ENCODE data around the gene INCENP.

INCENP gene

DNA sequence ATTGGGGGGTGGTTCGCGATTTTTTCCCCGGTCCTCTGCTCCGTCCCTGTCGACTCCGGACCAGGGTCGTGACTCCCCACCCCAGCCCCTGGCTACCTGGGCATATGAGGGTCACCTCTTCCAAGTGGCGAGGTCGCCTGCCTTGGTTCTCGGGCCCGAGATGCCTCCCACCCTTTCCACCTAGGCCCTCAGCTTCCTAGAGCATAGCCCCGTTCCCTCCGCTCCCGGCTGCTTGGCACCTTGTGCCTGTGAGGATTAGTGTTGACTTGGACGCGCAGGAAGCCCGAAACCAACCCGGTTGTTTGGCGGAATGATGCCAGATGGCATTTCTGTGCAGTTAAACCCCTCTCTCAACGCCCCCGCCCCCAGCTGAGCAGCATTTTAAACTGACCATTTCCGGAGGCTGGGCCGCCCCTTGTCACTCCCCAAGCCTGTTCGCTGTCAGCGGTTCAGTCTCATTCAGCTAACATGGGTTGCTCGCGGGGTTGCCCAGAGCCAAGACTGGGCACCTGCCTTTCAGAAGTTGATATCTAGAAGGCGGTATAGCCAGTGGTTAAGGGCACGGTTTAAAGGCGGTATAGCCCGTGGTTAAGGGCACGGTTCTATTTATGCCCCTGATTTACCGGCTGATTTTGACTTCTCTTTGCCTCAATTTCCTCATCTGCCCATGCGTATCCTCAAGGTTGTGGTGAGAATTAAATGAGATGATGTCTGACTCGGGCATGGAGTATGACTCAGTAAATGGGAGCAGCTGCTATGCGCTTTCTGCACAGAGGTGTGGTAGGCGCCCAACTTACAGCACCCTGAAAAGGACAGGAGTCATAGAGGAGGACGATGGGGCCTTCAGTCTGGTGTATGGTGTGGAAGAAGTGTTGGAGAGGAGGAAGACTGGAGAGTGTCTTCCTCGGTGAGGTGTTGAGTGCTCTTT is 639 bp downstream of the INCENP start:
- no peak for DNase-seq

DNA sequence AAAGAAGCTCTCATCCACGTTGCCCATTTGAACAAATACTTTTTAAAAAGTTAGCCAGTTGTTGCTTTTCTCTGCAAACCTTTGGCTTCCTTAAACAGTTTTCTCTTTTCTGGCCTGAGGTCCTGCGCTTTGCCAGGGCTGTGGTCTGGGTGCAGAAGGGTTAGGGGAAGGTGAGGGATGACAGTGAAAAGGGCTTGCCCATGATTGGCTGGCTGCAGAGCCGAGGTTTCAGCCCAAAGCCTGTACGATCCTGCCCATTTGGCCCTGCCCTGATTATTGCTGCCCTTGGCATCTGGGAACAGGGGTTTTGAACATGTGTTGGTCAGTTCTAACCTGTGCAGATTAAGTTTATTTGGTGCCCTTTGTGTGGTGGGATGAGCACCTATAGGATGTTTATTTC is 1.5 kb downstream of the INCENP start:
- no peak for DNase-seq

DNA sequence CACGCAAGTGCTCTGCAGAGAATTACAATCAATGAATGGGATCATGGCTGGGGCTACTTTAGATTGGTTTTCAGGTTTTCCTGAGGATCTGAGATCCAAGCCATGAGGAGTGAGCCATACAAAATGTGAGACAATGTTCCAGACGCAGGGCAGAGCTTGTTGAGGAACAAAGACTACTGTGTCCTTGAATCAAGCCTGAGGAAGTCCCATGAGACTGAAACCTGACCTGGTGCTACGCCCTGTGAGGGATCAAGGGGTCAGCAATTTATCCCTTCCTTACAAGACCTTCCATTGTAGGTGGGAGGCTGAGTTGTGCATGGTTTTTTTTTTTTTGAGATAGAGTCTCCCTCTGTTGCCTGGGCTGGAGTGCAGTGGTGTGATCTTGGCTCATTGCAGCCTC is 2.1 kb downstream of the INCENP start:
- no peak for DNase-seq

DNA sequence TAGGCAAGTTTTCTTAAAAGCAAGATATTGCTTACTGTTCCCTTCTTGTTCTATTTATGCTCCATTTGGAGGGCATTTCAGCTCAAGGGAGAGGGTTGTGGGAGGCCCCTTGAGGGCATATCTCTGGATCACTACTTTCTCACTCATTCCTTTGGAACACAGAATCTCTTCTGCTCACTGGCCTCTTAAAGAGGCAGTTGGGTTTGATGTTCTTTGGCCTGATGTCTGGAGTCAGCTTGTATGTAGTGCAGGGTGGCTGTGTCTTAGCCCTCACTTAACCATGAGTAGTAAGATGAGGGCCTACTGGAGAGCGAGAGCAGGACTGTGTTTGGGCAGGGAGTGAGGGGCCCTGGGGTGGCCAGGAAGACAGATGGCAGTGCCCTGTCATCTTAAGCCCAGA is 3.6 kb downstream of the INCENP start:
- no peak for DNase-seq

DNA sequence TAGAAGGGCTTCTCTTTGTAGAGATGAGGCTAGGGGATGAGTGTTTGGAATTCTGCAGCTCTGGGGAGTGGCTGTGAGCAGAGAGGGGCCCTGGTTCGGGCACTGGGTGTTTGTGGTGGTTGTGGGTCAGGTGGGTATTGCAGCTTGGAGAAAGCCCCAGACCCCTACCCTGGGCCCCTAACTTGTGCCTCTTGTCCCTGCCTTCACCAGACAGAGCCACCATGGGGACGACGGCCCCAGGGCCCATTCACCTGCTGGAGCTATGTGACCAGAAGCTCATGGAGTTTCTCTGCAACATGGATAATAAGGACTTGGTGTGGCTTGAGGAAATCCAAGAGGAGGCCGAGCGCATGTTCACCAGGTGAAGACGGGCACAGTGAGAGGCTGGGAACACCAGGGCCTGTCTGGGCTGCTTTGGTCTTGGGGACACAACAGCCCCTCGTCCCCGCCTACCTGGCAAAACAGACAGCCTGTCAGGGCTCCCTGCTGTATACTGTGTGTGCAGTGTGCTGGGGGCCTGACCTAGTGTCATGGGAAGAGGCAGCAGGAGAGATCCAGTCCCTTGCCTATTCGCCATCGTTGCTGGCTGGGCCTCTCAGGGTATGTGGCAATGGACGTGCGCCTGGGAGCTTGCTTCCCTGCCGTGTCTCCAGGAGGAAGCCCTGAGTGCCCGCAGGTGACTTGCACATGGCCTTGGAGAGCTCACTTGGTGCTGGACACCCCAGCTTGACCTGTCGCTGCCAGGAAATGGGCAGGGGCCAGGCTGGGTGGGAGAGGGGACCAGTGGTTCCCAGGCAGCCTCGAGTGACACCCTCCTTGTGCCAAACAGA is 4.3 kb downstream of the INCENP start:
- DNase-seq, result no peak

DNA sequence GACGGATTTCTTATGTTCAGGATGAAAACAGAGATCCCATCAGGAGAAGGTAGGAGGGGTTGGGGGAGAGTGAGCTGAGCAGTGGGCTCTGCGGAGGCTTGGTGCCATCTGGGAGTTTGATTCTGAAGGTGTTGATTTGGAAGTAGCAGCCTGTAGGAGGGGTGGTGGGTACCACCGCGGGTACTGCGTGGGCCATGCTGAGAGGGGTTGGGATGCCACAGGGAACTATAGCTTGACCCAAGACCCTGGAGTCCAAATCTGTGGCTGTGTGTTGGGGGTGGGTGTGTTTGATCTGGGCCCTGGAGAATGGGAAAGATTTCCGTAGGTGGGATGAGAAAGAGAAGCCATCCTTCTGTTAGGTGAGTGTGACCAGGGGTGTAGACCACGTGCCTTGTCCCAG is 5.0 kb downstream of the INCENP start:
- no peak for DNase-seq

DNA sequence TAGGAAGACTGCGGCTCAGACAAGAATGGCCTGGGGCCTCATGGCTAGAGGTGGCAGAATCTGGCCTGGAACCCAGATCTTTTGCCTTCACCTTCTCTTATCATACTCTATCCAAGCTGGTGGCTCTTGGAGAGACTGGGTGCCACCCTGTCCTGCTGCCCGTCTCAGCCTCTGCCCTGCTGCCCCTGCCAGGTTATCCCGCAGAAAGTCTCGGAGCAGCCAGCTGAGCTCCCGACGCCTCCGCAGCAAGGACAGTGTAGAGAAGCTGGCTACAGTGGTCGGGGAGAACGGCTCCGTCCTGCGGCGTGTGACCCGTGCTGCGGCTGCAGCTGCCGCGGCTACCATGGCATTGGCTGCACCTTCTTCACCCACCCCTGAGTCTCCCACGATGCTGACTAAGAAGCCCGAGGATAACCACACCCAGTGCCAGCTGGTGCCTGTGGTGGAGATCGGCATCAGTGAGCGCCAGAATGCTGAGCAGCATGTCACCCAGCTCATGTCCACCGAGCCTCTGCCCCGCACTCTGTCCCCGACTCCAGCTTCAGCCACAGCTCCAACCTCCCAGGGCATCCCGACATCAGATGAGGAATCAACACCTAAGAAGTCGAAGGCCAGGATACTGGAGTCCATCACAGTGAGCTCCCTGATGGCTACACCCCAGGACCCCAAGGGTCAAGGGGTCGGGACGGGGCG is 5.9 kb downstream of the INCENP start:
- no peak for DNase-seq

DNA sequence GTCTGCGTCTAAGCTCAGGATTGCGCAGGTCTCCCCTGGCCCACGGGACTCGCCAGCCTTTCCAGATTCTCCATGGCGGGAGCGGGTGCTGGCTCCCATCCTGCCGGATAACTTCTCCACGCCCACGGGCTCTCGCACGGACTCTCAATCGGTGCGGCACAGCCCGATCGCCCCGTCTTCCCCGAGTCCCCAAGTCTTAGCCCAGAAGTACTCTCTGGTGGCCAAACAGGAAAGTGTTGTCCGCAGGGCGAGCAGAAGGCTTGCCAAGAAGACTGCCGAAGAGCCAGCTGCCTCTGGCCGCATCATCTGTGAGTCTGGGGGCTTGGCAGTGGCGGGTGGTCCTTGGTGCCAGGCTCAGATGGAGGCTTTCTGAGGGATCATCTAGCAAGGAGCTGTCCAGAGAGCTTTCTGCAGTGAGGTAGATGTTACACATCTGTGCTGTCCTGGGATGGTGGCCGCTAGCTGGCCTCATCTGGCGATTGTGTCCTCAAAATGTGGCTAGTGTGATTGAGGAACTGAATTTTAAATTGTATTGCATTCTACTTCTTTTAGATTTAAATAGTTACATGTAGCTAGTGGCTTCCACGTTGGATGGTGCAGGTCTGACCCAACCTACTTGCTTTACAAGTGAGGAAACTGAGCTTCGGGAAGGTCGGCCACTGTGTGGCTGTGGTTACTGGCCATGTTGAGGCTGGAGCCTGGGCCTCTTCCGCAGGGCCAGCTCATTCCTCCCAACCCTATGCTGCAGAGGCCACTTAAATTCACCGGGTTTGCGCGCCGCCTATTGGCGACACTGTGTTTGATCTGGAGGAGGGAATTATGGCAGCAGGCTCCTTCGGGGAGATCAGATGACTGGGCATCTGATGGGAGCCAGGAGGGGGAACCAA is 6.7 kb downstream of the INCENP start:
- DNase-seq, result no peak

DNA sequence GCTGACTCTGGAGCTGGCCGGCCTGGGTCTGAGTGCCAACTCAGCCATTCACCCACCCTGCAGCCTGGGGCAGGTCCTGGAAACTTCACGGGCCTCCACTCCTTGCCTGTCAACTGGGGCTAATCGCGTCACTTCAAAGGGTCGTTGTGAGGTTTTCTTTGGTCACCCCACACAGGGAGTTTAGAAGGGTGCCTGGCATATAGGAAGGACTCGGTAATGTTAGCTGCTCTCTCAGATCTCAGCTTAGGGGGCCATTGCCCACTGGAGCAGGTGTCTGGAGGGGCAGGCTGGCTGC is 7.3 kb downstream of the INCENP start:
- DNase-seq, result no peak

DNA sequence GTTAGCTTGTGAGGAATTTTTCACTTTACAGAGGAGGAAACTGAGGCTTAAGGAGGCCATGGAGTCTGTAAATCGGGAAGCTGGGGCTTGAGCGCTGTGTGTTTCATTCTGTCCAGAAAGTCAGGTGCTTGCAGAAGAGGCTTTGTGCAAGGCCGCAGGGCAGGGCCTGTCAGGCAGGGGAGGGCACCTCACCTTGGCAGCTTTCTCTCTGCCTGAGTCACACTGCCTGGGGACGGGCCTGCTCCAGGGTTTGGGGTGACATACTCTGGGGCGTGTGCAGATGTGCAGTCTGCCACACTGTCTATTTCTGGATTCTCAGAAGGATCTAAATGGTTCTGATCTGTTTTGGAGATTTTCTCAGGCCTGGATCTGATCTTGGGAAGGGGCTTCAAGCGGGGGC is 8.4 kb downstream of the INCENP start:
- no peak for DNase-seq

DNA sequence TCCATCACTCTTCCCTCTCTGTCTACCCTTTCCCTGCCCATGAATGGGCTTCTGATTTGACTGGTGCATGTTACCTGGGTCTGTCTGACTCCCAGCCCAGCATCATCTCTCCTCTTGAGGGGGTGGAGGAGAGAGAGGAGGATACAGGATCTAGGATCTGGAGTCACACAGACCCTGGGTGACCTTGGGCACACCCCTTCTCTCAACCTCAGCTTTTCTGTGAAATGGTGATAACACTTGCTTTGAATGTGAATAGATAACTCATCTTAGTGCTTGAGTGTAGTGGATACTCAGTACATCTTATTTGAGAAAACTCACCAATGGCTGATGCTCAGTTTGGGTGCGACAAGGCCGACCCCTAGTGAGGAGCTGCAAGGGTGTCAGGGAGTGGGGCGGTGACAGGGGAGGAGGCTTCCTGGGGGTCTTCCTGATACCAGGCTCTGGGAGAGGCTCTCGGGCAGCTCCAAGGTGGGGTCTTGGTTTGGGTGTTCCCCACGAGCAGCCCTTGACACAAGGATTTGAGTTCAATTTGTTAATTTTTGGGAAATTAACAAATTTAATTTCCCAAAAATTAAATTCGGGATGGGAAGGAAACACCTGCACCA is 9.0 kb downstream of the INCENP start:
- no peak for DNase-seq

DNA sequence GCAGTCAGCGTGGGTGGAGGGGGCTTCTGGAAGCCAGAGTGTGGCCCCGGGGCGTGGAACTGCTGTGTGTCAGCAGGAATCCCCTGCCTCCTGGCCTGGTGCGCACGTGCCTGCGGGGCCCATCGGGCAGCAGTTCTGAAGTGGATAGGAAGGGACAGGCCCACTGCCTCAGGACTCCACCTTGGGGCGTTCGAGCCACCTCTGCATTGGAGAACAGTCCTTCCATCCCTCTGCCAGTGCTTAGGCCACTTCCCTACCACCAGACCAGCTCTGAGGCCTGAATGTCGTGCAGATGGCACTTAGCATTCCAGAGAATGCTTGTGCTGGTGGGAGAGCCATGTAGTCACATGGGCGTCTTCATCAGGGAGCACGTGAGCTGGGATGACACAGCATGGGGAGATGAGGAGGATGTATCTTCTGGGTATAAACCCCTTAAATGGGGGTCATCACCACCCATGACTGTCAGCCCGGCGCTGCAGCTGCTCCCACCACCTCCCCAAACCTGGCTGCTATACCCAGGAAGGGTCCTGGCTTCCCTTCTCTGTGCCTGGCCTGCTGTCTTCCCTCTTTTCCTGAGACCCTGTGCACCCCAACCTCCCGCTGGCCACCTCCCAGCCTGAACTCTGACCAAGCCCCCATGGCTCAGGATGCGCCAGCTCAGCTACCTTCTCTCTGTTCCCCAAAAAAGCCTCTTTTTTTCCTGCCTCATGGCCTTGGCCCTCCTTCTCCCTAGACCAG is 9.7 kb downstream of the INCENP start:
- DNase-seq, result no peak

DNA sequence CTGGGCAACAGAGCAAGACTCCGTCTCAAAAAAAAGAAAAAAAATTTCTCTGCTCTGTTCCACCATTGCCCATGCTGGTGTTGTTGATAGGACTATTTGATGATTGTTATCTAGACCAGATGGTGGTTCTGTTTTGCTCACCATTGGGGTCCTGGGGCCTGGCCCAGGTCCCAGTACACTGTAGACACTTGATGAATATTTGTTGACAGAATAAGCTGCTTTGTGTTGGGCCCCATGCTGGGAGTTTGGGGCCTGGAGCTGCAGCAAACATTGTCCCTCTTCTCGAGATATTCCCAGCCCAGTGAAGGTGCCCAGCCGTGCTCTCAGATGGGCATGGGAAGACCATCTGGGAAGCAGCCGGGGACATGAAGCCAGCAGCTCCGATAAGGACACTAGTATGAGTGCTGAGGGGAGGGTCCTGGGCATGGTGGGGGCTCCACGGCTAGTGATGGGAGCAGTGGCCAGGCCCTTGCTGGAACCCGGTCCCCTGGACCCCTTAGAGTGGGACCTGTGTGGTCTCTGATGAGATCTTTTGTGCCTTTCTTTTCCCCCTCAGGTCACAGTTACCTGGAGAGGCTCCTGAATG is 13.6 kb downstream of the INCENP start:
- DNase-seq, result no peak

DNA sequence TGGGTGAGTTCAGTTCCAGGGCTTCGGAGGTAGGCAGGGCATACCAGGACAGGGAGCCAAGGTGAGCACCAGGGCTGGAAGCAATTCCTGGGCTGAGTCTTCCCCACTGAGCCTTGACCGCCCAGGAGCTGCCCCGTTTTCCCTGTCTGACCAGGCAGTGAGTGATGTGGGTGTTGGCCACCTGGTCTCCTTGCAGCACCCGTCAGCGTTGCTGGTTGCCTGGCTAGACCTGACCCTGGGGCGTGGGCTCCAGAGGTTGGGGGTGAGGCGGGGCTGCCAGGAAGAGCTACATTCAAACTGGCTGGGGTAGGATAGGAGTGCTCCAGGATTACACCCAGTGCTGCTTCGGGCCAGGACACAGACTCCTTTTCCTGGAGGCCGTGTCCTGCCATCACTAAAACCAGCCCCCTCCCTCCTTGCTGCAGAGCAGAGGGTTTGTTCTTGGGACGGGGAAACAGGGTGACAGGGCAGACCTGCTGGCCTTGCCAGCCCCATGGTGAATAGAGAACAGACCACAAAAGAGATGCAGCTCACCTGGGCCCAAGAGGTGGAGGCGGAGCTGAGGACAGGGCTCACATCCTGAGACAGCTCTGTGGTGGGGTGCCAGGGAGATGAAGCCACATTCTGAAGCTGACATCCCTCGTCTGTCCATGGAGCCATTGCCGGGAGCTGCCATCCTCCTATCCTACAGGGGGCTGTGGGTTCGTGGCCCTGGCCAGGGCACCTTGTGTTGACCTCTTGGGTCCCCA is 14.2 kb downstream of the INCENP start:
- DNase-seq, result no peak

DNA sequence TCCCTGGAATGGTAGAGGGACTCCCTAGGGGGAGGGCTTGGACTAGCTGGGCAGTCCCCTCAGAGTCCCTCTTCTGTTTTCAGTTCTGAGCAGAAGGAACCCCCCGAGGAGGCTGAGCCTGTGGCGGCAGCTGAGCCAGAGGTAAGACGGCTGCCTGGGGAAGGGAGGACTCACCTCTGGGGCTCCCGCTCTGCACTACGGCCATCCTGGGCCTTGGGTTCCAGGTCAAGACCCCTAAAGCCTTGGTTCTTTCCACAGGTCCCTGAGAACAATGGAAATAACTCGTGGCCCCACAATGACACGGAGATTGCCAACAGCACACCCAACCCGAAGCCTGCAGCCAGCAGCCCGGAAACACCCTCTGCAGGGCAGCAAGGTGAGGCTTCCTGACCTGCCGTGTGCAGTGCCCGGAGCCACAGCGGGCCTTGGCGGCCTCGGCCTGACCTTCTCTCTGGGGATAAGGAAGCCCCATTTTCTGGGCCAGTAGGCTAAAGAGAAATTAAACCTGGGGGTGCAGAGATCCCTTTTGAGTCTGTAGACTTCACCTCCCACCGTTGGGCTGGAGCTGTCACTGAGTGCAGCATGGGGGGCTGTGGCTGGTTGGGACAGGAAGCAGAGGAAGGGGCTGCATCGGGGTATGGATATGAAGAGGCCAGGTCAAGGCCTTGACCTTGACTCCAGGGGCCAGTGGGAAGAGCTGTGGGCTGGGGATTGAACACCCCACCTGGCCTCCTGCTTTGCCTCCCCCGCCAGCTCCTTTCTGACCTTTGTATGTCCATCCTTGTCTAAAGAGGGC is 15.0 kb downstream of the INCENP start:
- no peak for DNase-seq

DNA sequence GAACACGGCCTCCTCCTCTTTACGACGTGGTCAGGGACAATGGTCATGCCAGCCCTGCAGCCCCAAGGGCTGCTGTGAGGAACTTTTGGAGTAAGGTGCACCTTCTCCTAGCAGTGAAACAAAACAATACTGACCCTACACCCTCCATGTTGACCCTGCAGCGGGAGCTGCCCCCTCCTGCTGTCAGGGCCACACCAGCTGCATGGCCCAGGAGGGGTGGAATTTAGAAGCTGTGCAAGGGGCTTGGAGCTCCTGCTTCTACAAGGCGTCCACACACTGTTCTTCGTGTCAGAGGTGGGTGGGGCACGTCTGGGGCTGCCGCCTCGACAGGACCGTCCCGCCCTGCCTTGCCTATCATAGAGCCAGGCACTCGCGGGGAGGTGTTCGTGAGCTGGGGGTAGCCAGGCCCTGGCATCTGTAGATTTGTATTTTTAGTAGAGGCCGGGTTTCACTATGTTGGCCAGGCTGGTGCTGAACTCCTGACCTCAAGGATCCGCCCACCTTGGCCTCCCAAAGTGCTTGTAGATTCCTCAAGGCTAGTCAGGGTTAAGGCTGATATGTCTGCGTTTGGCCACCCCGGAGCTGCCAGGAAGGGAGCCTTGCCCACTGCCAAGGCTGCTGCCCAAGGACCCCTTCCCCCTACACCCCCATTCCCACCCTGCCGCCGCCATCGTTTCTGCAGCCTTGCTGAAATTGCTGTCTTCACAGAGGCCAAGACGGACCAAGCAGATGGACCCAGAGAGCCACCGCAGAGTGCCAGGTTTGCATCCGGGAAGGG is 15.9 kb downstream of the INCENP start:
- DNase-seq, result no peak

DNA sequence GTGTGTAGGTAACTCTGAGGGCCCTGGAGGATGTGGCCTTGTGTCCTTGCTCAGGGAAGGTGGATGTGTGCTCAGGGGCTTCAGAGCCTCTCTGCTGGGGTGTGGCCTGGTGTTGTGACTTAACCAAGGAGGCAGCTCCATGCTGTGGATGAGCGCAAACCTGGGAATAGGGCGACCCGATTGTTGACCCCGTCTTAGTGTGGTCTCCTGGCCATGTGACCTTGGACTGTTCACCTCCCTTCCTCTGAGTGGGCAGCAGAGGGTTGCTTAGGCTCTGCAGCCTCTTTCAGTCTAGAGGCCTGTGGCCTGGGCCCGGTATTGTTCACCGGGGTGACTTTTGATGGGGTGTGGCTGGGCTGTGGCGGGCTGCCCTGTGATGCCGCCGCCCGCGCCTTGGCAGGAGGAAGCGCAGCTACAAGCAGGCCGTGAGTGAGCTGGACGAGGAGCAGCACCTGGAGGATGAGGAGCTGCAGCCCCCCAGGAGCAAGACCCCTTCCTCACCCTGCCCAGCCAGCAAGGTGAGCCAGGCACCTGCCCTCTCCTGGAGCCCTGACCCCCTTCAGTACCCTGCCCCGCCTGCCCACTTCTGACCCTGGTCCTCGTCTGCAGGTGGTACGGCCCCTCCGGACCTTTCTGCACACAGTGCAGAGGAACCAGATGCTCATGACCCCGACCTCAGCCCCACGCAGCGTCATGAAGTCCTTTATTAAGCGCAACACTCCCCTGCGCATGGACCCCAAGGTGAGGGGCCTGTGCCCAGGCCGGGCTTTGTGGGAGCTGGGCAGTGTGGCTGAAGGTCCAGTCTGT is 16.7 kb downstream of the INCENP start:
- no peak for DNase-seq
